K562 (cell line): ENCODE measurements around the gene SLC8A1. TPM values are rescaled to one million over a fixed set of nuclear protein-coding genes. Genes with fewer than 3 reads are reported as not detected.

Experiments used
- ATAC-seq: fragments of 200-7000 bp; cut with Tn5 transposase; 3 replicates; pipeline ENCODE4 v1.9.1; 2020; ENCODE audit warnings: moderate library complexity
- BruUV-seq: library from RNA; stranded (reverse); fragments of 400-500 nt; replicated peaks from 2 replicates; lab custom pipeline; 2021; lab: Mats Ljungman, UMichigan
- CTCF ChIA-PET: fragments of 300-600 bp; formaldehyde crosslinking; extraction: SDS; loops from one replicate; lab custom pipeline; 2021; ENCODE audit warnings: low intra/inter-chr PET ratio; lab: Yijun Ruan, JAX
- POLR2A ChIA-PET: fragments of 300-600, 350-650 bp; sonication (Branson Sonifier 250); formaldehyde crosslinking; extraction: SDS; loops from one replicate; lab custom pipeline; 2021; ENCODE audit warnings: antibody characterized with exemption, inconsistent platforms; lab: Yijun Ruan, JAX
- DNase-seq, 4 experiments: peaks; one replicate each; pipeline versions ENCODE4 v3.0.0 to v3.0.0-alpha.2; 2011 to 2018; ENCODE audit warnings: low spot score in 3 of 4, mixed read lengths in 3 of 4; ENCODE audit errors: extremely low read depth in 1 of 4
- FAIRE-seq: peaks from 2 replicates; lab custom pipeline; 2011; peaks lifted over from hg19 to GRCh38; lab: Jason Lieb, UNC
- H2AFZ ChIP-seq: 2 replicates; pipeline ENCODE4 v1.6.0; 2011; ENCODE audit warnings: low read depth, low read length, control low read depth, inconsistent platforms
- H3K27ac ChIP-seq: fragments of 200-600 bp; 3 replicates; pipeline ENCODE4 v1.8.0; 2011; ENCODE audit warnings: low read depth, mild to moderate bottlenecking, control low read depth, inconsistent platforms, low read length, moderate library complexity, mixed read lengths; ENCODE audit errors: extremely low read depth
- H3K27me3 ChIP-seq, 2 experiments: fragments of 300-600 bp in 1 of 2; 2 replicates in 1 of 2; 3 replicates in 1 of 2; pipeline versions ENCODE4 v1.6.0 to v1.8.0; 2011; ENCODE audit warnings: inconsistent platforms in 2 of 2, low read length in 2 of 2, mild to moderate bottlenecking in 1 of 2, mixed read lengths in 1 of 2, moderate library complexity in 1 of 2; ENCODE audit not compliant: control insufficient read depth in 2 of 2, insufficient read depth in 2 of 2
- H3K36me3 ChIP-seq: fragments of 300-600 bp; 3 replicates; pipeline ENCODE4 v1.8.0; 2011; ENCODE audit warnings: mild to moderate bottlenecking, low read length, inconsistent platforms; ENCODE audit not compliant: control insufficient read depth, insufficient read depth
- H3K4me1 ChIP-seq, 2 experiments: fragments of 200-600 bp in 1 of 2; replicated peaks in 1 of 2; 2 replicates in 1 of 2; 3 replicates in 1 of 2; pipeline versions ENCODE4 v1.5.1 to v1.8.0; 2011; ENCODE audit warnings: inconsistent platforms in 2 of 2, low read length in 2 of 2, mild to moderate bottlenecking in 1 of 2, mixed read lengths in 1 of 2, moderate library complexity in 1 of 2; ENCODE audit not compliant: control insufficient read depth in 2 of 2, insufficient read depth in 2 of 2
- H3K4me2 ChIP-seq: 2 replicates; pipeline ENCODE4 v1.6.1; 2011; ENCODE audit warnings: low read length, control low read depth, inconsistent platforms, mixed read lengths; ENCODE audit not compliant: insufficient read depth
- H3K4me3 ChIP-seq: fragments of 200-600 bp; sonication (generic), shearing (Covaris generic); 2 replicates; pipeline ENCODE4 v1.5.1; 2016; ENCODE audit warnings: control low read depth, inconsistent platforms
- H3K79me2 ChIP-seq: fragments of 200-600 bp; 3 replicates; pipeline ENCODE4 v1.8.0; 2011; ENCODE audit warnings: low read length, inconsistent platforms; ENCODE audit not compliant: control insufficient read depth, insufficient read depth
- H3K9ac ChIP-seq, 2 experiments: 2 replicates each; pipeline versions ENCODE4 v1.6.0 to v1.6.1; 2011; ENCODE audit warnings: low read depth in 2 of 2, low read length in 2 of 2, control low read depth in 1 of 2, inconsistent platforms in 1 of 2, mild to moderate bottlenecking in 1 of 2, mixed read lengths in 1 of 2; ENCODE audit not compliant: insufficient read depth in 1 of 2
- H3K9me1 ChIP-seq: one replicate; pipeline ENCODE4 v1.6.0; 2011; ENCODE audit warnings: inconsistent platforms, mild to moderate bottlenecking, low read length, moderate library complexity; ENCODE audit not compliant: control insufficient read depth, insufficient read depth
- H3K9me3 ChIP-seq: replicated peaks from 2 replicates; pipeline ENCODE4 v1.5.1; 2011; ENCODE audit warnings: low read depth, low read length, inconsistent platforms; ENCODE audit not compliant: control insufficient read depth, insufficient read depth
- H4K20me1 ChIP-seq: replicated peaks from 2 replicates; pipeline ENCODE4 v1.6.1; 2011; ENCODE audit warnings: low read length, inconsistent platforms, mixed read lengths; ENCODE audit not compliant: control insufficient read depth, insufficient read depth
- ELF4 ChIP-seq: fragments of 450-650 bp; formaldehyde crosslinking; IDR thresholded peaks from 2 replicates; pipeline ENCODE4 v1.4.0; 2022; ENCODE audit warnings: missing genetic modification characterization
- ESRRA ChIP-seq: fragments of 450-650 bp; IDR thresholded peaks from 2 replicates; pipeline ENCODE4 v1.6.1; 2014; ENCODE audit warnings: low read depth, mild to moderate bottlenecking, moderate library complexity, borderline replicate concordance
- FOXJ2 ChIP-seq: fragments of 200-800 bp; sonication (Bioruptor generic); IDR thresholded peaks from 2 replicates; pipeline ENCODE4 v1.6.1; 2016; ENCODE audit warnings: missing genetic modification characterization, missing compliant biosample characterization
- MAFF ChIP-seq: IDR thresholded peaks from 2 replicates; pipeline ENCODE4 v1.6.1; 2012; ENCODE audit warnings: low read length, improper control_type of control experiment
- NBN ChIP-seq: fragments of 450-650 bp; IDR thresholded peaks from 2 replicates; pipeline ENCODE4 v1.6.1; 2016; ENCODE audit warnings: low read depth, mild to moderate bottlenecking
- NUFIP1 ChIP-seq: fragments of 450-650 bp; IDR thresholded peaks from 2 replicates; pipeline ENCODE4 v1.6.1; 2018; ENCODE audit not compliant: partially characterized antibody
- ZNF311 ChIP-seq: fragments of 250-450 bp; sonication (Bioruptor Pico); IDR thresholded peaks from 2 replicates; pipeline ENCODE4 v1.4.0; 2020; ENCODE audit warnings: mild to moderate bottlenecking, moderate library complexity
- ZNF445 ChIP-seq: fragments of 250-450 bp; sonication (Bioruptor Pico); IDR thresholded peaks from 2 replicates; pipeline ENCODE4 v1.4.0; 2020; ENCODE audit warnings: low read depth, mild to moderate bottlenecking, moderate library complexity
- WGBS: fragments of 100-300 bp; shearing (Covaris generic); methylation state at CpG from one replicate; pipeline ENCODE4 v1.1.6; 2016; ENCODE audit warnings: low coverage, mixed read lengths; ENCODE audit not compliant: insufficient coverage; ENCODE audit errors: missing lambda C conversion rate; 5-methylcytosine and 5-hydroxymethylcytosine counted together
- in situ Hi-C: fragments of 300-500 bp; cut with MboI; formaldehyde crosslinking; loops from 4 replicates; pipeline ENCODE4 v1.15.0; 2018; ENCODE audit warnings: inconsistent platforms, mixed read lengths
- intact Hi-C: fragments of 100-400 bp; cut with micrococcal nuclease; formaldehyde crosslinking; loops from 2 replicates; pipeline ENCODE4 v1.14.2; 2022
- polyA plus RNA-seq, 8 experiments: library from polyadenylated mRNA; depleted of rRNA in 4 of 8; stranded (reverse) in 5 of 8; unstranded in 3 of 8; fragments of >200 nt; fragmentation: Nextera tagmentation in 2 of 8; fragmentation: Illumina TruSeq in 1 of 8; extraction: Ambion mirVana in 2 of 8; extraction: Trizol in 1 of 8; gene quantifications; 2 replicates each; pipeline versions ENCODE4 v1.2.1 to v1.2.3, GENCODE V29; 2011 to 2014; ENCODE audit warnings: inconsistent platforms in 1 of 8, missing spikeins in 1 of 8
- total RNA-seq, 7 experiments: library from RNA; depleted of rRNA in 6 of 7; stranded (reverse); fragments of >200 nt in 6 of 7; fragmentation: Illumina TruSeq in 2 of 7; extraction: Trizol in 2 of 7; gene quantifications; 2 replicates each; pipeline versions ENCODE4 v1.2.1 to v1.2.3, GENCODE V29; 2011 to 2021; ENCODE audit warnings: low replicate concordance in 1 of 7
- TF ChIP-seq, protein P1 (sequence below): sonication (generic); formaldehyde crosslinking; IDR thresholded peaks from 2 replicates; pipeline ENCODE4 v1.4.0; 2020; ENCODE audit warnings: mild to moderate bottlenecking, missing genetic modification reagents
- TF ChIP-seq, protein P2 (sequence below): IDR thresholded peaks from 3 replicates; pipeline ENCODE4 v1.6.1; 2011; ENCODE audit warnings: borderline replicate concordance, mild to moderate bottlenecking, moderate library complexity; ENCODE audit not compliant: insufficient read length; ENCODE audit errors: extremely low read depth
- TF ChIP-seq, protein P3 (sequence below): fragments of 450-650 bp; IDR thresholded peaks from 2 replicates; pipeline ENCODE4 v1.6.1; 2014; ENCODE audit warnings: low read depth, mild to moderate bottlenecking, moderate library complexity, borderline replicate concordance
- TF ChIP-seq, protein P4 (sequence below), 3 experiments: fragments of 200-800 bp in 1 of 3; fragments of 250-450 bp in 1 of 3; fragments of 450-650 bp in 1 of 3; sonication (Bioruptor Pico) in 1 of 3; sonication (Bioruptor generic) in 1 of 3; formaldehyde crosslinking in 1 of 3; IDR thresholded peaks; 2 replicates each; pipeline versions ENCODE4 v1.6.1 to v1.8.0; 2016 to 2022; ENCODE audit warnings: mild to moderate bottlenecking in 2 of 3, missing genetic modification characterization in 2 of 3, missing compliant biosample characterization in 1 of 3, moderate library complexity in 1 of 3

Gene SLC8A1
- total and polyA plus RNA-seq, 9 of the 15 experiments (the other 6 are each of a cell fraction or from before 2014, with no cell fraction given) = not detected

DNA sequence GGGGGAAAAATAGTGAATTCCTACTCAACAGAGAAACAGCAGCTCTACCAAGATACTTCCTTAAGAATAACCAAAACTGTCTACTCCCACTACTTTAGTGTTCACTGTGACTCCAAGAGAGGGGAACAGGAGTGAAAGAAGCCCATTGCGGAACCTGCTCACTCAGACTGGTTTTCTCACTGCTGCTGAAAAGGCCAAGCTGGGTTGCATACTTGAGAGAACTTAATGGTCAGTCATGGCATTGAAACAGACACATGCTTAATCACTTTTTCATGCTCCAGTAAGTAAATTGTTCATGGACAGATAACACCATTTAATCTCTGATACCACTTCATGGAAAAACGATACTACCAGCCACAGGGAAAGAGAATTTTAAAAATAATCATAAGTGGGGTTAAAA, 35.7 kb upstream of the SLC8A1 start:
- no peaks in the 10 kb centered on the region for H3K79me2 ChIP-seq
- H3K4me3 ChIP-seq = no peak overlapping the region
- WGBS = 3% methylated on average over 2 of the region's 2 CpGs
- no peak overlapping the region for H2AFZ ChIP-seq
- POLR2A ChIA-PET = no interaction called here
- H3K9me1 ChIP-seq = no peaks in the 10 kb centered on the region
- H4K20me1 ChIP-seq = no peaks in the 10 kb centered on the region
- no peak overlapping the region for H3K4me2 ChIP-seq
- TF ChIP-seq ESRRA (no peak), NUFIP1 (no peak), ZNF311 (CRISPR knock-in tag) (no peak), MAFF (no peak), FOXJ2 (no peak), ZNF445 (CRISPR knock-in tag) (no peak), ELF4 (CRISPR knock-in tag) (no peak), NBN (no peak)
- TF ChIP-seq, protein P1, sequence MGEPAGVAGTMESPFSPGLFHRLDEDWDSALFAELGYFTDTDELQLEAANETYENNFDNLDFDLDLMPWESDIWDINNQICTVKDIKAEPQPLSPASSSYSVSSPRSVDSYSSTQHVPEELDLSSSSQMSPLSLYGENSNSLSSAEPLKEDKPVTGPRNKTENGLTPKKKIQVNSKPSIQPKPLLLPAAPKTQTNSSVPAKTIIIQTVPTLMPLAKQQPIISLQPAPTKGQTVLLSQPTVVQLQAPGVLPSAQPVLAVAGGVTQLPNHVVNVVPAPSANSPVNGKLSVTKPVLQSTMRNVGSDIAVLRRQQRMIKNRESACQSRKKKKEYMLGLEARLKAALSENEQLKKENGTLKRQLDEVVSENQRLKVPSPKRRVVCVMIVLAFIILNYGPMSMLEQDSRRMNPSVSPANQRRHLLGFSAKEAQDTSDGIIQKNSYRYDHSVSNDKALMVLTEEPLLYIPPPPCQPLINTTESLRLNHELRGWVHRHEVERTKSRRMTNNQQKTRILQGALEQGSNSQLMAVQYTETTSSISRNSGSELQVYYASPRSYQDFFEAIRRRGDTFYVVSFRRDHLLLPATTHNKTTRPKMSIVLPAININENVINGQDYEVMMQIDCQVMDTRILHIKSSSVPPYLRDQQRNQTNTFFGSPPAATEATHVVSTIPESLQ (CRISPR knock-in tag) = no peak
- TF ChIP-seq, protein P2, sequence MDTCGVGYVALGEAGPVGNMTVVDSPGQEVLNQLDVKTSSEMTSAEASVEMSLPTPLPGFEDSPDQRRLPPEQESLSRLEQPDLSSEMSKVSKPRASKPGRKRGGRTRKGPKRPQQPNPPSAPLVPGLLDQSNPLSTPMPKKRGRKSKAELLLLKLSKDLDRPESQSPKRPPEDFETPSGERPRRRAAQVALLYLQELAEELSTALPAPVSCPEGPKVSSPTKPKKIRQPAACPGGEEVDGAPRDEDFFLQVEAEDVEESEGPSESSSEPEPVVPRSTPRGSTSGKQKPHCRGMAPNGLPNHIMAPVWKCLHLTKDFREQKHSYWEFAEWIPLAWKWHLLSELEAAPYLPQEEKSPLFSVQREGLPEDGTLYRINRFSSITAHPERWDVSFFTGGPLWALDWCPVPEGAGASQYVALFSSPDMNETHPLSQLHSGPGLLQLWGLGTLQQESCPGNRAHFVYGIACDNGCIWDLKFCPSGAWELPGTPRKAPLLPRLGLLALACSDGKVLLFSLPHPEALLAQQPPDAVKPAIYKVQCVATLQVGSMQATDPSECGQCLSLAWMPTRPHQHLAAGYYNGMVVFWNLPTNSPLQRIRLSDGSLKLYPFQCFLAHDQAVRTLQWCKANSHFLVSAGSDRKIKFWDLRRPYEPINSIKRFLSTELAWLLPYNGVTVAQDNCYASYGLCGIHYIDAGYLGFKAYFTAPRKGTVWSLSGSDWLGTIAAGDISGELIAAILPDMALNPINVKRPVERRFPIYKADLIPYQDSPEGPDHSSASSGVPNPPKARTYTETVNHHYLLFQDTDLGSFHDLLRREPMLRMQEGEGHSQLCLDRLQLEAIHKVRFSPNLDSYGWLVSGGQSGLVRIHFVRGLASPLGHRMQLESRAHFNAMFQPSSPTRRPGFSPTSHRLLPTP = no peak
- TF ChIP-seq, protein P3, sequence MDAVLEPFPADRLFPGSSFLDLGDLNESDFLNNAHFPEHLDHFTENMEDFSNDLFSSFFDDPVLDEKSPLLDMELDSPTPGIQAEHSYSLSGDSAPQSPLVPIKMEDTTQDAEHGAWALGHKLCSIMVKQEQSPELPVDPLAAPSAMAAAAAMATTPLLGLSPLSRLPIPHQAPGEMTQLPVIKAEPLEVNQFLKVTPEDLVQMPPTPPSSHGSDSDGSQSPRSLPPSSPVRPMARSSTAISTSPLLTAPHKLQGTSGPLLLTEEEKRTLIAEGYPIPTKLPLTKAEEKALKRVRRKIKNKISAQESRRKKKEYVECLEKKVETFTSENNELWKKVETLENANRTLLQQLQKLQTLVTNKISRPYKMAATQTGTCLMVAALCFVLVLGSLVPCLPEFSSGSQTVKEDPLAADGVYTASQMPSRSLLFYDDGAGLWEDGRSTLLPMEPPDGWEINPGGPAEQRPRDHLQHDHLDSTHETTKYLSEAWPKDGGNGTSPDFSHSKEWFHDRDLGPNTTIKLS = no peak
- TF ChIP-seq, protein P4, sequence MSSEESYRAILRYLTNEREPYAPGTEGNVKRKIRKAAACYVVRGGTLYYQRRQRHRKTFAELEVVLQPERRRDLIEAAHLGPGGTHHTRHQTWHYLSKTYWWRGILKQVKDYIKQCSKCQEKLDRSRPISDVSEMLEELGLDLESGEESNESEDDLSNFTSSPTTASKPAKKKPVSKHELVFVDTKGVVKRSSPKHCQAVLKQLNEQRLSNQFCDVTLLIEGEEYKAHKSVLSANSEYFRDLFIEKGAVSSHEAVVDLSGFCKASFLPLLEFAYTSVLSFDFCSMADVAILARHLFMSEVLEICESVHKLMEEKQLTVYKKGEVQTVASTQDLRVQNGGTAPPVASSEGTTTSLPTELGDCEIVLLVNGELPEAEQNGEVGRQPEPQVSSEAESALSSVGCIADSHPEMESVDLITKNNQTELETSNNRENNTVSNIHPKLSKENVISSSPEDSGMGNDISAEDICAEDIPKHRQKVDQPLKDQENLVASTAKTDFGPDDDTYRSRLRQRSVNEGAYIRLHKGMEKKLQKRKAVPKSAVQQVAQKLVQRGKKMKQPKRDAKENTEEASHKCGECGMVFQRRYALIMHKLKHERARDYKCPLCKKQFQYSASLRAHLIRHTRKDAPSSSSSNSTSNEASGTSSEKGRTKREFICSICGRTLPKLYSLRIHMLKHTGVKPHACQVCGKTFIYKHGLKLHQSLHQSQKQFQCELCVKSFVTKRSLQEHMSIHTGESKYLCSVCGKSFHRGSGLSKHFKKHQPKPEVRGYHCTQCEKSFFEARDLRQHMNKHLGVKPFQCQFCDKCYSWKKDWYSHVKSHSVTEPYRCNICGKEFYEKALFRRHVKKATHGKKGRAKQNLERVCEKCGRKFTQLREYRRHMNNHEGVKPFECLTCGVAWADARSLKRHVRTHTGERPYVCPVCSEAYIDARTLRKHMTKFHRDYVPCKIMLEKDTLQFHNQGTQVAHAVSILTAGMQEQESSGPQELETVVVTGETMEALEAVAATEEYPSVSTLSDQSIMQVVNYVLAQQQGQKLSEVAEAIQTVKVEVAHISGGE (CRISPR knock-in tag; IDR thresholded peaks at IDR 0.05) = no peak
- no peaks in the 10 kb centered on the region for H3K36me3 ChIP-seq
- FAIRE-seq (no peak), ATAC-seq (no peak), DNase-seq (no peak)
- no peak overlapping the region for H3K9ac ChIP-seq
- no peaks in the 10 kb centered on the region for H3K4me1 ChIP-seq
- no peaks in the 10 kb centered on the region for H3K27me3 ChIP-seq
- no peak overlapping the region for H3K27ac ChIP-seq
- in situ Hi-C loops (no loop called here), intact Hi-C loops (no loop called here)
- no peaks in the 10 kb centered on the region for H3K9me3 ChIP-seq
- CTCF ChIA-PET = no interaction called here
- BruUV-seq = no TSS peak
